ENCODE results near the gene ARF5.

Gene ARF5

DNA sequence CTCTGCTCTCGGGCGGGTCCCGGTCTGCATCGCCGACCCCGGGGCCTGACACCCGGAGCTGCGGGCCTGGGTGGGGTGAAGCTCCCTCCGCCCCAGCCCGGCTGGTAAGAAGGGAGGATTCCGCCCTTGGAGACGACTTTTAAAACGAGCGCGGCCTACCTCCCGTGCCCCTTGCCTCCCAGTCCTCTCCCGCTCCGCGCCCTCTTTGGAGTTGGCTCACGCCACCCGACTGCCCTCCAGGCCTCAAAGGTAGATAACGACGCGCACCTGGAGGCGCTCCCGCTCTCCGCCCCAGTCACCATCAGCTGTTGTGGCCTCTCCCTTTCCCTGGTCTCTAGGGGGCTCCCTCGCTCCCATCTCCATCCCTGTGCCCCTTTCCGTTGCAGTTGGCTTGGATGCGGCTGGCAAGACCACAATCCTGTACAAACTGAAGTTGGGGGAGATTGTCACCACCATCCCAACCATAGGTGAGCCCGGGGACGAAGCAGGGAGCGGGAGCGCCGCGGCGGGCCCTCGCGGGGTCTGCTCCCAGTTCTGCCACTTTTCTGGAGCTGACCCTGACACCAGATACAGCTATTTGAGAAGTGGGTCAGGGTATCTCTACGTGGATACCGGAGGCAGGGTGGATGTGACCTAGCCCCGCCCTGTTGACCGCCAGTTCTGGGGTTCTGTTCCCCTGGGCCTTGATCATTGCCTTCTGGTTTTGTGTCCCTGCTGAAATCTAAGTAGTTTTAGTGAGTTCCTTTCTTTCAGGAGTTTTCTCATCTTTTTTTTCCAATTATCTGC, 679 bp downstream of the ARF5 start:
- DNase-seq, result peak; percentile 90

DNA sequence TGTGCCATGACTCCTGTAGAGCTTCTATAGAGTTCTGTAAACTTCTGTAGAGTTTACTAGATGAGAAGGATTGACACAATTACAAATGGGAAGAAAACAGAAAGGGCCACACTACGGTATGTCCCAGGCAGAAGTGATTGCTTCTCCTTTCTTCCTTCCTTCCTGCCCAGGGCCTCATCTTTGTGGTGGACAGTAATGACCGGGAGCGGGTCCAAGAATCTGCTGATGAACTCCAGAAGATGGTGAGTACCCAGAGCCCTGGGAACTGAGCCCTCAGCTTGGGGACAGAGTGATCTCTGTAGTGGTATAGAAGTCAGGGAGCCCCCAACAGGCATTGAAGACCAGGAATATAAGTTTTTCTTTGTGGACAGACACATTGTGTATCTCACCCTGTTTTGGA, 1.7 kb downstream of the ARF5 start:
- DNase-seq, result no peak

- DNase-seq, result no peak
Measured at GRCh38 chr7:127591189-127591588, 3.0 kb downstream of the ARF5 start.

- DNase-seq, result no peak
Measured at GRCh38 chr7:127591591-127591990, 3.4 kb downstream of the ARF5 start.

GRCh38 chr7:127592550-127592949, 4.3 kb downstream of the ARF5 start:
- DNase-seq, result no peak

- no peak for DNase-seq
Measured at GRCh38 chr7:127594490-127594889, 6.3 kb downstream of the ARF5 start.

GRCh38 chr7:127595737-127596136, 7.5 kb downstream of the ARF5 start:
- no peak for DNase-seq

DNA sequence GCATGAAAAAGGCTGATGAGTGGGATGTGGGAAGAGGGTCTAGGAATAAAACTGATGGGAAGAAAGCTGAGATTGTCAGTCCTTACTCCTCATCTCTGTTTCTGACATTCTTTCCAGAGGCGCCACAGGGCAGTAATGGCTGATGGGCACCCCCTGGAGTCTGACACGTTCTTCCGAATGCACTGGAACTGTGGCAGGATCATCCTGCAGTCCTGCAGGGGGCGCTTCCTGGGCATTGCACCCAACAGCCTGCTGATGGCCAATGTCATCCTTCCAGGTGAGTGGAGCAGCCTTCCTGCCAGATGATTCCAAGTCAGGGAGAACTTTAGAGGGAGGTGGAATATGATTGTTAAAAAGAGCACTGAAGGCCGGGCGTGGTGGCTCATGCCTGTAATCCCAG, 10.1 kb downstream of the ARF5 start:
- peak; percentile 73 for DNase-seq

DNA sequence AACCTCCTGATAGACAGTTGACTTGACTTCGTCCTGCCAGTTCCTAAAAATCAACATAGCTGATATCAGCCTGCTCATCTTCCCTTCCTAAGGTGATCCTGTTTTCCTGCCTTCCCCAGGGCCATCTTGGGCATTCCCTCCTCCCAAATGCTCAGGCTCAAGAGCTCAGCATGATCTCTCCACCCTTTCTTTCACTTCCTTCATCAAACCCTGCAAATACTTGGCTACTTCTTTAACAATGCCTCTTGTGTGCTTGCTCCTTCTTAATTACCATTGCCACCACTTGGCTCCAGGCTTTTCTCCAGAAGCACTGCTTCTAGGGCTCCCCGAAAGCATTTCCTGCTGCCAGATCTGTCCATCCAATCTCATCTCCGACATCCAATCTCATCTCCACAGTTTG, 12.7 kb downstream of the ARF5 start:
- no peak for DNase-seq

DNA sequence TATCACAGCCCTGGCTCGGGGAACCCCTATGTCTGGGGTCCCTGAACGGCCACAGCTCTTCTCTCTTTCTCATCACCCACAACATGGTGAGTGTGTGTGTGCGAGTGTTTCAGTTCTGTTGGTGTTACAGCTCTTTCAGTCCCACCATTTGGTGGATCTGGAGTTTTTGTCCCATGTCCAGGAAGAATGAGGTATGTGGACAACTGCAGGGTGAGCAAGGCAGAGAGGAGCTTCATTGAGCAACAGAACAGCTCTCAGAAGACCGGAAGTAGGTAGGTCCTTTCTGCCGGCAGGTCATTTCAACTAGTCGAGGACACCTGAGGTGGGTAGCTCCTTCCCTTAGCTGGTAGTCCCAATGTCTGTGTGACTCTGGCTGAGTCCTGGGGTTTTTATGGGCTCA, 20.2 kb downstream of the ARF5 start:
- DNase-seq, result no peak

DNA sequence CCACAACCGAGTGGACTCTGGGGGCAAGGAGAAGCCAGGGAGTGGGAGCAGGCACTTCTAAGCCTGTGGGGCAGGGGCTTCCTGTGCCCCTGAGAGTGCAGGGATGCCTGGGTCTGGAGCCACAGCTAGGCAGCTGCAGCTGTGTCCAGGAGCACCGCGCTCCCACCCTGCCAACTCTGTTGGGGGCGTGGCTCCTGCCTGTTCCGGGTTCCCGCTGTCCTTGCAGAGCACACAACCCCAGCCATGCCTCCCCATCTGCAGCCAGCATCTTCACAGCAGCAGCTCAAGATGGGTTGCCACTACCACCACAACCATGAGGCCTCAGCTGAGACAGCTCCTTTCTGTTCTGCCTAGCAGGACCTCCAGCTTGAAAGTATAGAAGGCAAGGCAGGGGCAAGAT, 21.1 kb downstream of the ARF5 start:
- no peak for DNase-seq

- no peak for DNase-seq
Measured at GRCh38 chr7:127612263-127612662, 24.1 kb downstream of the ARF5 start.

GRCh38 chr7:127616724-127617123, 28.5 kb downstream of the ARF5 start:
- DNase-seq, result peak; percentile 19

DNA sequence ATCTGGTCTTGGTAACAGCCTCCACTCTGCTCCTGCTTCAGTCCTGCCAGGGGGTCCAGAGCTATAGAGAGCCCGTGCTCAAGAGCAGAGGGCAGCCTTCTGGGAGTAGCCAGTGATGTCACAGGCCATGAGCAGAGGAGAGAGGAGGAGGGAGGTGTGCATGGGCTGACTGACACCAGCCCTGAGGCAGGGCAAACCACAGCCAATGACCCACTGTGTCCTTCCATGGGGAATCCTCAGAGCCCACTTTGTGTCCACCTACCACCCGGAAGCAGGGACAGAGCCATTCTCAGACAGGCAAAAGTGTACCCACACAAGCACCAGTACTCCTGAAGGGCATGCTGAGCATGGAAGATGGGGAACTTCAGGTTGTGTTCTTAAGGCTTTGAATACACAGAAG, 29.8 kb downstream of the ARF5 start, which contains the start of gene PAX4:
Gene PAX4, minus strand, starts transcription at position 101 of the 400 bp plus-strand sequence. CDS start 2,214 bp downstream, outside the sequence.
- peak; percentile 91 for DNase-seq

GRCh38 chr7:127618775-127619174, 30.6 kb downstream of the ARF5 start:
- peak; percentile 66 for DNase-seq

- peak; percentile 100 for DNase-seq
Measured at GRCh38 chr7:127619681-127620405, 31.6 kb downstream of the ARF5 start.

DNA sequence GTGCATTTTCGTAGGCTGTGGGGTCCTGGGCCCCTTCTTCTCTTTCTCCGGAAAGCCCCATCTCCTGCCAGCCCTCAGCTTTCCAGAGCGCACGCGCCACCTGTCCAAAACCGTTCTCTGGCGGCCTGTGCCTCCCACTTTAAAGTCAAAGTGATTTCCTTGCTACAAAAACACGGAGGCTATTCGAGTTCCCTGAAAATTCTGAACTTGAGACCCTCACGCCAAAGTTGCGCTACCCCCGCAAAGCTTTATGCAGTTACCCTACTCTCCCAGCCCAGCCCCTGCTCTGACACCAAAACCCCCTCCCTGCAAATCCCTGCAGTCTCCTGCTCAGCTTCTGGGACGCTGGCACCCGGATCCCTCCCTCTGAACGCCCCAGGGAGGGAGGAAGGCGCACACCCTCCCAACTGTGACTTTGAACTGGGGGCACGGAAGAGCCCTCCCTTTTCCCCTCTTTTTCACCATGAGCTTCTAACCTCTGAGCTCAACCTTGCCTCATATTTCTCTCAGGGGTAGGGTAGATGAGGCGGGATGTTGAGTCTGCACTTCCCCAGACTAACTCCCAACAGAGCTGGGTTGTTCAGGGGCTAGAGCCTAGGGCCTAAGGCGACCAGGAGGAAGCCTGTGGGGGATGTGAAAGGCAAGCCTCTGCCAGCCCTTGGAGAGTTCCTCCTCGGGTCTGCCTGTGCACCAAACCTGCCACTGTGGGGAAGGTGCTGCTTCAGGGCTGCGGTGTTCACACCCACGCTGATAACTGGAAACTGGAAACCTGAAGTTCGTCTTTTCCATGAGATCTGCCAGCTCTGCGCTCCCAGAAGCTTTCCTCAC, 32.4 kb downstream of the ARF5 start:
- DNase-seq, result peak; percentile 94

DNA sequence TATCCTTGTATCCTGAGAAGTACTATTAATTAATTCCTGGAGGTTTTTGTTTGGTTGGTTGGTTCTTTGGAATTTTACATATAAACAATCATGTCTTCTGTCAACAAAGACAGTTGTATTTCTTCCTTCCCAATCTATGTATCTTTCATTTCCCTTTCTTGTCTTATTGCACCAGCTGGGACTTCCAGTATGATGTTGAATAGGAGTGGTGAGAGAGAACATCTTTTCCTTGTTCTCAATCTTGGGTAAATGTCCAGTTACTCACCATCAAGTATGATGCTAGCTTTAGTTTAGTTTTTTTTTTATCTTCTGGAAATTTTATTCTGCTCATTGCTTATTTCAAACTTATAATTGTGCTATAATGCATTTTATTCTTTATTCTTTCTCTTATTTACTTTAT, 37.1 kb downstream of the ARF5 start:
- DNase-seq, result no peak

GRCh38 chr7:127628445-127628844, 40.2 kb downstream of the ARF5 start:
- DNase-seq, result peak; percentile 49

- DNase-seq, result peak; percentile 88
Measured at GRCh38 chr7:127629268-127629854, 41.1 kb downstream of the ARF5 start.

DNA sequence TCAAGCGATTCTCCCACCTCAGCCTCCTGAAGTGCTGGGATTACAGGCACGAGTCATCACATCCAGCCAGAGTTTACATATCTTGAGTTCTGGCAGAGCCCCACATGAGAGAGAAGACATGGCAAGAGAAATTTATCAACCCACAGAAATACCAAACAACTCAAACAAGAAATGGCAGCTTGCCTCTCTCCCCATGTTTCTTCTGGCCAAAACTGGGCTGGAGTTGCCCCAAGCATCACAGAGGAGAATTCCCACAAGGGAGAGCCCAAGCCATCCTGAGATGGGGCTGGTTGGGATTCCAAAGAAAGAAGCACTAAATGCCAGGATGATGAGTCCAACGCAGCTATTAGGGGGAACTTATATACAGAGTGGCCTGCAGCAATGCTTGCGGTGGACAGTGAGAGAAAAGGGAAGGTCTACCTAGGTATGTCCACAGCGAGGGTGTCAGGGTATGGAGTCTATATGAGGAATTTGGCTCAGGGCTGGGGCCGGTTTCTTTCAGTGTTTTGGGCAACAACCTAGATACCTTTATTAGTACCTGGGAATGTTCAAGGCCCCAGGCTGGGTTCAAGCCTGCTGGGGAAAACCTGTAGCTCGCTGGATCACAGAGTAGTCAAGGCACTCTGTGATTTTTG, 44.2 kb downstream of the ARF5 start:
- DNase-seq, result no peak

GRCh38 chr7:127635659-127636285, 47.6 kb downstream of the ARF5 start:
- peak; percentile 78 for DNase-seq
